ENCODE data around the gene NFIX. TPM values are rescaled to one million over a fixed set of nuclear protein-coding genes. Genes with fewer than 3 reads are reported as not detected.

The NFIX gene
- total RNA-seq, 1 experiment from 2014 or later = 16.4 TPM

- Mint-ChIP-seq H3K4me3 (ENCODE audit: low read depth, unreplicated experiment) (no peak overlapping the region), H3K9me3 (ENCODE audit: low read depth, unreplicated experiment) (no peaks in the 10 kb centered on the region)
- intact Hi-C loops (cut with micrococcal nuclease; ENCODE audit: unreplicated experiment) = loop anchor here (5.0 kb wide), 1 partner anchor 113 kb away; no protein-coding TSS in a partner anchor
These were observed 95.4 kb downstream of the NFIX start for GRCh38 chr19:13090511-13091231.

GRCh38 chr19:13091400-13092157 is 96.3 kb downstream of the NFIX start:
- peaks cover 14% of the 10 kb centered on the region for H3K36me3 Mint-ChIP-seq (ENCODE audit: insufficient read depth, unreplicated experiment)
- H3K27me3 Mint-ChIP-seq (ENCODE audit: unreplicated experiment) = no peaks in the 10 kb centered on the region

More at GRCh38 chr19:13090511-13091231, 95.4 kb downstream of the NFIX start:
- BruUV-seq (replicated peaks) = no TSS peak
- Mint-ChIP-seq H3K36me3 (ENCODE audit: insufficient read depth, unreplicated experiment) (peaks cover 8% of the 10 kb centered on the region), H3K4me1 (ENCODE audit: low read depth, unreplicated experiment) (peaks cover 5% of the 10 kb centered on the region), H3K27ac (ENCODE audit: unreplicated experiment) (no peak overlapping the region), H3K27me3 (ENCODE audit: unreplicated experiment) (no peaks in the 10 kb centered on the region)
- CTCF ChIA-PET = no interaction called here
- TF ChIP-seq CTCF (IDR thresholded peaks at IDR 0.05; ENCODE audit: unreplicated experiment) = no peak
- DNase-seq = no peak

GRCh38 chr19:13092158-13092543 is 96.9 kb downstream of the NFIX start:
- Mint-ChIP-seq H3K4me3 (ENCODE audit: low read depth, unreplicated experiment) (no peak overlapping the region), H3K27me3 (ENCODE audit: unreplicated experiment) (no peaks in the 10 kb centered on the region), H3K4me1 (ENCODE audit: low read depth, unreplicated experiment) (no peaks in the 10 kb centered on the region), H3K36me3 (ENCODE audit: insufficient read depth, unreplicated experiment) (peaks cover 14% of the 10 kb centered on the region), H3K27ac (ENCODE audit: unreplicated experiment) (no peak overlapping the region), H3K9me3 (ENCODE audit: low read depth, unreplicated experiment) (no peaks in the 10 kb centered on the region)
- no peak for TF ChIP-seq CTCF (IDR thresholded peaks at IDR 0.05; ENCODE audit: unreplicated experiment)
- no peak for DNase-seq
- intact Hi-C loops (cut with micrococcal nuclease; ENCODE audit: unreplicated experiment) = loop anchor here (5.0 kb wide), 1 partner anchor 115 kb away; no protein-coding TSS in a partner anchor
- BruUV-seq (replicated peaks) = no TSS peak
- CTCF ChIA-PET = interaction anchor here (0.6 kb wide), 1 partner anchor 115 kb away, joined by 4 read pairs; no protein-coding TSS in a partner anchor

More at GRCh38 chr19:13091400-13092157, 96.3 kb downstream of the NFIX start:
- DNase-seq = no peak
- TF ChIP-seq CTCF (IDR thresholded peaks at IDR 0.05; ENCODE audit: unreplicated experiment) = no peak
- H3K9me3 Mint-ChIP-seq (ENCODE audit: low read depth, unreplicated experiment) = no peaks in the 10 kb centered on the region
- H3K4me3 Mint-ChIP-seq (ENCODE audit: low read depth, unreplicated experiment) = no peak overlapping the region
- CTCF ChIA-PET = interaction anchor here (0.6 kb wide), 1 partner anchor 114 kb away, joined by 4 read pairs; no protein-coding TSS in a partner anchor
- no TSS peak for BruUV-seq (replicated peaks)
- intact Hi-C loops (cut with micrococcal nuclease; ENCODE audit: unreplicated experiment) = loop anchor here (5.0 kb wide), 1 partner anchor 114 kb away; no protein-coding TSS in a partner anchor
- H3K27ac Mint-ChIP-seq (ENCODE audit: unreplicated experiment) = no peak overlapping the region
- H3K4me1 Mint-ChIP-seq (ENCODE audit: low read depth, unreplicated experiment) = no peaks in the 10 kb centered on the region

- Mint-ChIP-seq H3K27ac (ENCODE audit: unreplicated experiment) (no peak overlapping the region), H3K36me3 (ENCODE audit: insufficient read depth, unreplicated experiment) (peaks cover 15% of the 10 kb centered on the region), H3K9me3 (ENCODE audit: low read depth, unreplicated experiment) (no peaks in the 10 kb centered on the region), H3K4me3 (ENCODE audit: low read depth, unreplicated experiment) (no peak overlapping the region), H3K4me1 (ENCODE audit: low read depth, unreplicated experiment) (no peaks in the 10 kb centered on the region), H3K27me3 (ENCODE audit: unreplicated experiment) (no peaks in the 10 kb centered on the region)
- BruUV-seq (replicated peaks) = no TSS peak
- DNase-seq = no peak
- CTCF ChIA-PET = interaction anchor here (0.6 to 3.9 kb wide), 6 partner anchors 10 to 127 kb away, joined by 4 to 35 read pairs (median 12); no protein-coding TSS in a partner anchor
- intact Hi-C loops (cut with micrococcal nuclease; ENCODE audit: unreplicated experiment) = loop anchor here (5.0 kb wide), 1 partner anchor 115 kb away; no protein-coding TSS in a partner anchor
- no peak for TF ChIP-seq CTCF (IDR thresholded peaks at IDR 0.05; ENCODE audit: unreplicated experiment)
These were observed 97.4 kb downstream of the NFIX start for GRCh38 chr19:13092606-13093235.
